GM19351 (cell line): ENCODE results near the gene OR2T12.
"Not testable (repeated sequence)": the region's sequence is repeated elsewhere in the genome, so short reads cannot be mapped to it uniquely, and the experiment has no call there.

Experiments
- ATAC-seq: cut with Tn5 transposase; IDR thresholded peaks from one replicate; pipeline ENCODE4 v1.9.1; 2021; ENCODE audit warnings: mild to moderate bottlenecking, moderate library complexity; ENCODE audit not compliant: unreplicated experiment

The OR2T12 gene

DNA sequence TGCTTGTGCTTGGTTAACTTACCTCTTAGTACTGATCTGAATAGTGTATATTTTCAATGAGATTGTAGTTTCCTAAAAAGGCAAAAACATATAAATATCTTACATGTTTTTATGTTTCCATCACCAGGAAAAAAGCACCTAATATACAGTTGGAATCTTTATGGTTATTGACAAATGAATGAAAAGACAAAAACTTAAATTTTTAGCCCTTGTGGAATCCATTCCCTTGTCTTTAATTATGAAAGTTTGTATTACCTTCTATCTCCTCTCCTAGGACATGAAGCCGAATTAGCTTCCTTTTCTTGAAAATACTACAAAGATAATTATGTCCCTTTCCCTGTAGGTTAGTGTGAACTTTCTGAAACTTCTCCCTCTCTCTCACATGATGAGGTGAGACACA is at the start of gene OR2T12:
OR2T12 (minus strand) TSS at position 101 of the 400 bp plus-strand sequence. CDS start 7,846 bp downstream, outside the sequence.
- ATAC-seq, result no peak

GRCh38 chr1:248348475-248348874 is 45.3 kb upstream of the OR2T12 start, which contains the start of gene OR14C36:
OR14C36 (plus strand) TSS chr1:248348775; CDS start chr1:248348775, 0 bp downstream.
- ATAC-seq, result no peak

GRCh38 chr1:248343451-248343850 is 40.2 kb upstream of the OR2T12 start:
- no peak for ATAC-seq

GRCh38 chr1:248324468-248324867 is 21.2 kb upstream of the OR2T12 start, which contains the start of gene OR2M7:
OR2M7 (minus strand) TSS chr1:248324568; CDS start chr1:248324568, 0 bp downstream.
- ATAC-seq, result no peak

GRCh38 chr1:248316796-248317195 is 13.6 kb upstream of the OR2T12 start:
- ATAC-seq, result no peak

DNA sequence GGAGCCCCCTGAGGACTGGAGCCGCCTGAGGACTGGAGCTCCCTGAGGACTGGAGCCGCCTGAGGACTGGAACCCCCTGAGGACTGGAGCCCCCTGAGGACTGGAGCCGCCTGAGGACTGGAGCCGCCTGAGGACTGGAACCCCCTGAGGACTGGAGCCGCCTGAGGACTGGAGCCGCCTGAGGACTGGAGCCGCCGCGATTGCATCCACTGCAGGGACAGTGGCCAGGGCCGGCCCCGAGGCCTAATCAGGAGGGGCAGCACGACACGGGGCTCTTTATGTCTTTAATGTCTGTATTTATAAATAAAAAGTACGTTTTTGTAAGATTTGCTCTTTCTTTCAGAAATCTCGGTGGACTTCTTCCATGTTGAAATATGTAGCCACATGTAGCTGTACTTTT is 3.5 kb upstream of the OR2T12 start:
- ATAC-seq, result not testable (repeated sequence)

DNA sequence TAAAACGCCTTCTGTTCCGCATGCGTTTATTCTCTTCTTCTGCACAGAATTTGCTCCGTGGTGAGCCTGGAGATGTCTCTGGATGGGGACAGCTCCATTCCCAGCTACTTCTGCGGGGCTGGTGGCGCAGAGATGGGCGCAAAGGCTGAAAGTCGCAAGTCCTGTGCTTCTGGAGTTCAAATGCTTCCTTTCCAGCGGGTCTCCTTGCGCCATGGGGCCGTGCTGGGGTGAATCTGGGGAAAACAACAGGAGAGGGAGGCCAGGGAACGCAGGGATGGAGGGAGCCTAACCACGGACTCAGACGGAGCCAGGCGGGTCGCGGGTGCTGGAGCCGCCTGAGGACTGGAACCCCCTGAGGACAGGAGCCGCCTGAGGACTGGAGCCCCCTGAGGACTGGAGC is 2.9 kb upstream of the OR2T12 start:
- no peak for ATAC-seq

DNA sequence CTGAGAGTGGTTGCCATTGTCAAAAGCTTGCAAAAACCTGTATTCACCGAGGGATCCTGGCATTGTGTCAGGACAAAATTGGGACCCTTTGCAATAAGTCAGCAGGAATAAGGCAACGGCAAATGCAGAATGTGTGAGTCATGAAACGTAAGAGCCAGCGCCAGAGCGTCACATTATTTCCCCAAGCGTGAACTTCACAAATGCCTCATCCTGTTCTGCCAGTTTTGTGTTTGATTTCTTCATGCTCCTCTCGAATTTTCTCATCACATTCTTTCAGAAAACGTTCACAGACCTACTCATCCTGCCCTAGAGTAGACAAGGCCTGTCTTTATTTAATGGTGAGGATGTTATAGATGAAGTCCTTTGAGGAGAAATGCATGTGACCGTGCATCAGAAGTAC is 2.4 kb upstream of the OR2T12 start:
- ATAC-seq, result not testable (repeated sequence)

DNA sequence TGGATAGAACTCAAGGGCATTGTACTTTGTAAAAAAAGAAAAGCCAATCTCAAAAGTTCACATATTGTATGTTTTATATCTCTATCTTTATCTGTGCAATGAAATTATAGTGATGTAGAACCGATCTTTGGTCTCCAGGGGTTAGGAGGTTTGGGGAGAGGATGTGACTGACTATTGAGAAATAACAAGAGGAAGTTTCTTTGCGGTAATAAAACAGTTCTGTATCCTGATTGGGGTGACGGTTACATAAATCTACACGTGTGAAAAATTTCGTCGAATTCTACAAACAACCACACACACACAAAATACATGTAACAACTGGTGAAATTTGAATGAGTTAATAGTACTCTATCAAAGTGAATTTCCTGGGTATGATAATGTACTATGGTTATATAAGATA is 14.8 kb downstream of the OR2T12 start:
- no peak for ATAC-seq

DNA sequence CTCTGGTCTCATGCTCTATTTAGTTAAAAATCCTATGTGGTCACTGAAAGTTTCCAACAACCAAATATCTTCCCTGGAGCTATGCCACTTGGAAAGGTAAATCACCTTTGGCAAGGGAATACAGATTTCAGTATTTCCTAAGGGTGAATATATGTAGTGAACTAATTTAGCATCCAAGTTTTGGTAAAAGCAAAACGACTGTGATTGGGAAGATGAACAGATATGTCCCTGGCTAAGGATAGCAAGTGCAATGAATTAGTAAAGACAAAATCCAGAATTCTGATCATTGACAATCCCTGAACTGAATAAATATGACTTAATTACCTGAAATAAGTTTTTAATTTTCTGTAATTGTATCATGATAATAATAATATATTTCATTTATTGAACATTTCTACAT is 25.3 kb downstream of the OR2T12 start, which contains the start of gene OR2T33:
OR2T33 (minus strand) TSS at position 101 of the 400 bp plus-strand sequence. CDS start 4,162 bp downstream, outside the sequence.
- ATAC-seq, result no peak

- not testable (repeated sequence) for ATAC-seq
Measured at GRCh38 chr1:248273225-248273624, 30.0 kb downstream of the OR2T12 start.

DNA sequence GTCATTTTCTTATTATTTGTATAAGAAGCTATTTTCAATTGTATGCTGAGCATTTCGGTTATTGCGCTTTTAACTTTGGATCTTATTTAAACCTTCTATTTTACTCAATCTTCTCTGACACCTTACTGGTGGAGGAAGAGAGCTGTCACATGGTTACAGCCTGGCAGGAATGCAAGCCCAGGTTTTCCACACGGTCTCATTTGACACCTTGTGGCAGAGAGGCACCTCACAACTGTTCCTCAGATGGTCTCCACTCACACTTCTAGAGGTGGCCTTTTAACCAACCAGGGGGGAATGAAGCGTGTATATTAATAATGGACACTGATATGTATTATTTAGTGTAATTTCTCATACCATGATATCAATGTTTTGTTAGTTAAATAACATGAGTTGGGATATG is 35.0 kb downstream of the OR2T12 start:
- ATAC-seq, result no peak

DNA sequence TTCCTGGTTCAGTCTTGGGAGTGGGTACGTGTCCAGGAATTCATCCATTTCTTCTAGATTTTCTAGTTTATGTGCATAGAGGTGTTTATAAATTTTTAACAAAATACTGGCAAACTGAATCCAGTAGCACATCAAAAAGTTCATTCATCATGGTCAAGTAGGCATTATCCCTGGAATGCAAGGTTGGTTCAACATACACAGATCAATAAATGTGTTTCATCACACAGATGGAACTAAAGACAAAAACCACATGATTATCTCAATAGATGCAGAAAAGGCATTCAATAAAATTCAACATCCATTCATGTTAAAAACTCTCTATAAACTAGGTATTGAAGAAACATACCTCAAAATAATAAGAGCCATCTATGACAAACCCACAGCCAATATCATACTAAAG is 43.9 kb downstream of the OR2T12 start:
- not testable (repeated sequence) for ATAC-seq

- peak; percentile 95 for ATAC-seq
Measured at GRCh38 chr1:248243204-248243603, 60.0 kb downstream of the OR2T12 start.
